ENCODE measurements around the gene RALGPS1. TPM values are rescaled to one million over a fixed set of nuclear protein-coding genes. Genes with fewer than 3 reads are reported as not detected.

RALGPS1 gene
- total RNA-seq, 2 experiments from 2014 or later: 14.1 to 14.4 TPM

GRCh38 chr9:127183814-127184582 is 269.4 kb downstream of the RALGPS1 start:
- H3K9me2 ChIP-seq (ENCODE audit: insufficient read depth, low read length): no peaks in the 10 kb centered on the region
- H3K4me1 ChIP-seq (ENCODE audit: insufficient read depth, low read length, poor library complexity, severe bottlenecking): no peaks in the 10 kb centered on the region
- no peaks in the 10 kb centered on the region for H3K79me2 ChIP-seq (ENCODE audit: insufficient read depth, low read depth, low read length)
- intact Hi-C loops (cut with micrococcal nuclease; ENCODE audit: unreplicated experiment): no loop called here
- no peaks in the 10 kb centered on the region for H4K20me1 ChIP-seq (ENCODE audit: insufficient read depth, low read length)
- H3K4me2 ChIP-seq (ENCODE audit: low read length): no peak overlapping the region
- H3K9me3 ChIP-seq (ENCODE audit: low read length): no peaks in the 10 kb centered on the region
- CTCF ChIA-PET (ENCODE audit: unreplicated experiment): interaction anchor here (0.6 kb wide), 2 partner anchors 10 to 59 kb away, joined by 3 to 5 read pairs; no protein-coding TSS in a partner anchor
- no peak overlapping the region for H3K4me3 ChIP-seq (ENCODE audit: low read depth, low read length, poor library complexity, severe bottlenecking)
- H3K27ac ChIP-seq (ENCODE audit: low read depth, low read length, poor library complexity, severe bottlenecking): no peak overlapping the region
- no peak overlapping the region for H2AFZ ChIP-seq (ENCODE audit: low read length)
- DNase-seq (ENCODE audit: low spot score): no peak
- H3K36me3 ChIP-seq (ENCODE audit: insufficient read depth, low read length): no peaks in the 10 kb centered on the region
- TF ChIP-seq EZH2phosphoT487 (IDR thresholded peaks at IDR 0.05; ENCODE audit: borderline replicate concordance, low read depth, low read length): no peak
- no peak for TF ChIP-seq CTCF (conservative IDR thresholded peaks at IDR 0.05; ENCODE audit: low read length)
- POLR2A ChIA-PET: no interaction called here
- BruUV-seq (replicated peaks): no TSS peak

DNA sequence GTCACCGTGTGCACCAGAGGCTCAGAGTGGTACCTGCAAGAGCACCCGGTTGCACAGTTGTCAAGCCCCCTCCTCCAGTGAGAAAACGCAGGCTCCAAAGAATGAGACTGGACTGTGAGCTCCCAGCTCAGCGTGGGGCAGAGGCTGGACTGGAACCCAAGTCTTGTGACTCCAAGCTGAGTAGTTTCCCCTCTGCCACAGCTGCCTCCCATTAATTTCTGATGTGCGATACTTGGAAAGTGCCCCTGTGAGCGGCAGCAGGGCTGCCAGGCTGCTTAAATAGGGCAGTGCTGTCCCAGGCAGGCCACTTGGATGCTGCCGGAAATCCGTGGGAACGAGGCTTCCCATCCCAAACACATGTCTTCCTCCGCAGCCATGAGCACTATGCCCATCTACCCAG is 270.1 kb downstream of the RALGPS1 start:
- no peak overlapping the region for H3K4me2 ChIP-seq (ENCODE audit: low read length)
- no peak overlapping the region for H3K4me3 ChIP-seq (ENCODE audit: low read depth, low read length, poor library complexity, severe bottlenecking)
- intact Hi-C loops (cut with micrococcal nuclease; ENCODE audit: unreplicated experiment): no loop called here
- no peak for DNase-seq (ENCODE audit: low spot score)
- H3K9me3 ChIP-seq (ENCODE audit: low read length): no peaks in the 10 kb centered on the region
- H3K9me2 ChIP-seq (ENCODE audit: insufficient read depth, low read length): no peaks in the 10 kb centered on the region
- H3K36me3 ChIP-seq (ENCODE audit: insufficient read depth, low read length): no peaks in the 10 kb centered on the region
- no peak overlapping the region for H2AFZ ChIP-seq (ENCODE audit: low read length)
- no peaks in the 10 kb centered on the region for H4K20me1 ChIP-seq (ENCODE audit: insufficient read depth, low read length)
- H3K79me2 ChIP-seq (ENCODE audit: insufficient read depth, low read depth, low read length): no peaks in the 10 kb centered on the region
- no TSS peak for BruUV-seq (replicated peaks)
- TF ChIP-seq EZH2phosphoT487 (IDR thresholded peaks at IDR 0.05; ENCODE audit: borderline replicate concordance, low read depth, low read length) (no peak), CTCF (conservative IDR thresholded peaks at IDR 0.05; ENCODE audit: low read length) (no peak)
- no peak overlapping the region for H3K27ac ChIP-seq (ENCODE audit: low read depth, low read length, poor library complexity, severe bottlenecking)
- POLR2A ChIA-PET: no interaction called here
- CTCF ChIA-PET (ENCODE audit: unreplicated experiment): no interaction called here
- H3K4me1 ChIP-seq (ENCODE audit: insufficient read depth, low read length, poor library complexity, severe bottlenecking): no peaks in the 10 kb centered on the region

DNA sequence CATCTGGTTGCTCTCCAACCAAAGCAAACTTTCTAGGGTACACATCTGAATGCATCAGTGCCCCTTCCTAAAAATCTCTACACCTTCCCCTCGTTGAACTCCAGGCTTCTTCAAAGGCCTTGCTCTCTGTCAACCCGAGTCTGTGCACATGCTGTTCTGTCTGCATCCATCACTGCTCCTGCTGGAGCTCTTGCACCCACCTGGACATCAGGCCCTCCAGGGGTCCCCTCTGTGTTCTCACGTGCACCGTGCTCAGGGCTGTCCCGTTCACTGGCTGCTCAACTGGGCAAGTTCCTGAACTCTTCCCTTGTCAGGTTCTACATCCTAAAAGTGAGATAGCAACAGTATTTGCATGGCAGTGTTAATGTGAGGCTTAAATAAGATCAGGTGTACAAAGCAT is 270.6 kb downstream of the RALGPS1 start:
- Histone ChIP-seq H3K79me2 (ENCODE audit: insufficient read depth, low read depth, low read length) (no peaks in the 10 kb centered on the region), H2AFZ (ENCODE audit: low read length) (no peak overlapping the region), H3K36me3 (ENCODE audit: insufficient read depth, low read length) (no peaks in the 10 kb centered on the region), H3K4me3 (ENCODE audit: low read depth, low read length, poor library complexity, severe bottlenecking) (no peak overlapping the region), H4K20me1 (ENCODE audit: insufficient read depth, low read length) (no peaks in the 10 kb centered on the region), H3K27ac (ENCODE audit: low read depth, low read length, poor library complexity, severe bottlenecking) (no peak overlapping the region), H3K4me2 (ENCODE audit: low read length) (no peak overlapping the region), H3K4me1 (ENCODE audit: insufficient read depth, low read length, poor library complexity, severe bottlenecking) (no peaks in the 10 kb centered on the region), H3K9me2 (ENCODE audit: insufficient read depth, low read length) (no peaks in the 10 kb centered on the region), H3K9me3 (ENCODE audit: low read length) (no peaks in the 10 kb centered on the region)
- POLR2A ChIA-PET: no interaction called here
- CTCF ChIA-PET (ENCODE audit: unreplicated experiment): no interaction called here
- no peak for DNase-seq (ENCODE audit: low spot score)
- intact Hi-C loops (cut with micrococcal nuclease; ENCODE audit: unreplicated experiment): no loop called here
- no peak for TF ChIP-seq CTCF (conservative IDR thresholded peaks at IDR 0.05; ENCODE audit: low read length)
- no peak for TF ChIP-seq EZH2phosphoT487 (IDR thresholded peaks at IDR 0.05; ENCODE audit: borderline replicate concordance, low read depth, low read length)
- no TSS peak for BruUV-seq (replicated peaks)

Data from OCI-LY7 (cell line).